Mucosa of descending colon (tissue), 3 donors: ENCODE results near the gene DAB2. TPM values are rescaled to one million over a fixed set of nuclear protein-coding genes. Genes with fewer than 3 reads are reported as not detected.
A peak's percentile ranks its signal among the peaks of the same experiment; 100 is the strongest.

Experiments used
- ATAC-seq: fragments of 200-7000 bp; cut with Tn5 transposase; one replicate; pipeline ENCODE4 v1.9.1; 2020; ENCODE audit warnings: mild to moderate bottlenecking, moderate library complexity
- DNase-seq, 3 donors: peaks; one replicate each; pipeline ENCODE4 v3.0.0-alpha.2; 2020
- H3K36me3 ChIP-seq: fragments of 200-600 bp; one replicate; pipeline ENCODE4 v1.8.0; 2021; ENCODE audit warnings: low read depth, mild to moderate bottlenecking
- H3K4me1 ChIP-seq: fragments of 200-600 bp; one replicate; pipeline ENCODE4 v1.8.0; 2021; ENCODE audit warnings: low read depth, mild to moderate bottlenecking
- H3K4me3 ChIP-seq: fragments of 200-600 bp; one replicate; pipeline ENCODE4 v1.8.0; 2021; ENCODE audit warnings: mild to moderate bottlenecking
- H3K9me3 ChIP-seq: fragments of 200-600 bp; one replicate; pipeline ENCODE4 v1.8.0; 2021; ENCODE audit warnings: mild to moderate bottlenecking
- CTCF ChIP-seq: fragments of 200-600 bp; IDR thresholded peaks from one replicate; pipeline ENCODE4 v1.8.0; 2022; ENCODE audit warnings: antibody characterized with exemption, mild to moderate bottlenecking
- intact Hi-C, 2 donors: fragments of 100-400 bp; cut with DNase I in 1 of 2; cut with micrococcal nuclease in 1 of 2; formaldehyde crosslinking; loops; one replicate each; pipeline versions ENCODE4 v1.11.0 to v1.11.1; 2022; cut with DNase I, micrococcal nuclease
- total RNA-seq, 3 donors: library from RNA; stranded (reverse); fragmentation: NEBNext Ultra II Directional in 2 of 3; extraction: Animal tissue kit (Norgen Biotek cat#: 25700) in 2 of 3; gene quantifications; one replicate each; pipeline versions ENCODE4 v1.2.1 to v1.2.4, GENCODE V29; 2021 to 2023
- donor health status: DM: no; HTN: no; CAD: no; lungs with moderate emphysema.
- donor health status: DM: no; HTN: no; CAD: no.
- donor health status: DM: no; HTN: yes; CAD: no.

The DAB2 gene
- total RNA-seq, 3 donors from 2014 or later: 55.7 to 75.1 (median 65.8) TPM

- H3K4me3 ChIP-seq: no peak overlapping the region
- DNase-seq: no peak
- ATAC-seq: no peak
- TF ChIP-seq CTCF: no peak
- intact Hi-C loops: no loop called here
- H3K9me3 ChIP-seq: no peaks in the 10 kb centered on the region
- no peaks in the 10 kb centered on the region for H3K36me3 ChIP-seq
- peaks cover 5% of the 10 kb centered on the region for H3K4me1 ChIP-seq
Measured at GRCh38 chr5:39469176-39469575, 44.4 kb upstream of the DAB2 start.

- intact Hi-C loops: no loop called here
- H3K4me1 ChIP-seq: peaks cover 5% of the 10 kb centered on the region
- no peak for ATAC-seq
- no peak for TF ChIP-seq CTCF
- H3K9me3 ChIP-seq: no peaks in the 10 kb centered on the region
- H3K4me3 ChIP-seq: no peak overlapping the region
- DNase-seq: no peak
- no peaks in the 10 kb centered on the region for H3K36me3 ChIP-seq
Measured at GRCh38 chr5:39466846-39467245, 42.1 kb upstream of the DAB2 start.

GRCh38 chr5:39465843-39466242 is 41.1 kb upstream of the DAB2 start:
- Histone ChIP-seq H3K4me3 (no peak overlapping the region), H3K4me1 (peaks cover 5% of the 10 kb centered on the region), H3K36me3 (no peaks in the 10 kb centered on the region), H3K9me3 (no peaks in the 10 kb centered on the region)
- peak; percentile 91 for ATAC-seq
- no peak for TF ChIP-seq CTCF
- intact Hi-C loops: no loop called here
- DNase-seq: no peak

GRCh38 chr5:39465097-39465496 is 40.3 kb upstream of the DAB2 start:
- ATAC-seq (no peak), DNase-seq (no peak)
- Histone ChIP-seq H3K4me1 (peaks cover 5% of the 10 kb centered on the region), H3K36me3 (no peaks in the 10 kb centered on the region), H3K9me3 (no peaks in the 10 kb centered on the region), H3K4me3 (no peak overlapping the region)
- no peak for TF ChIP-seq CTCF
- intact Hi-C loops: no loop called here

- no peaks in the 10 kb centered on the region for H3K36me3 ChIP-seq
- intact Hi-C loops: no loop called here
- no peak overlapping the region for H3K4me3 ChIP-seq
- no peak for TF ChIP-seq CTCF
- H3K9me3 ChIP-seq: no peaks in the 10 kb centered on the region
- H3K4me1 ChIP-seq: peaks cover 5% of the 10 kb centered on the region
- no peak for ATAC-seq
- no peak for DNase-seq
Measured at GRCh38 chr5:39464088-39464487, 39.3 kb upstream of the DAB2 start.

- no peak overlapping the region for H3K4me3 ChIP-seq
- no peaks in the 10 kb centered on the region for H3K9me3 ChIP-seq
- H3K4me1 ChIP-seq: peaks cover 5% of the 10 kb centered on the region
- no peaks in the 10 kb centered on the region for H3K36me3 ChIP-seq
- no peak for DNase-seq
- intact Hi-C loops: no loop called here
- no peak for TF ChIP-seq CTCF
- no peak for ATAC-seq
Measured at GRCh38 chr5:39462211-39462610, 37.4 kb upstream of the DAB2 start.
